Stimulated activated memory B cell treated with anti-CD40 and anti-IgM and Interleukin-4, amounts not matched to agents 10 μg/mL and 1 μg/mL and 100 μg/mL, for 72 hours (primary cell): ENCODE data around the gene STON2.
A peak's percentile ranks its signal among the peaks of the same experiment; 100 is the strongest.

Experiments used
- ATAC-seq: fragments of 150-1000 bp; cut with Tn5 transposase; 2 replicates; pipeline ENCODE4 v1.10.0; 2021
- H3K27ac Mint-ChIP-seq: one replicate; pipeline ENCODE4 v1.8.0; 2022; ENCODE audit warnings: mild to moderate bottlenecking, mixed read lengths
- H3K27me3 Mint-ChIP-seq: one replicate; pipeline ENCODE4 v1.8.0; 2022; ENCODE audit warnings: mixed read lengths
- H3K36me3 Mint-ChIP-seq: one replicate; pipeline ENCODE4 v1.8.0; 2022; ENCODE audit warnings: mixed read lengths
- H3K4me1 Mint-ChIP-seq: one replicate; pipeline ENCODE4 v1.8.0; 2022; ENCODE audit warnings: mixed read lengths
- H3K4me3 Mint-ChIP-seq: one replicate; pipeline ENCODE4 v1.8.0; 2022; ENCODE audit warnings: mild to moderate bottlenecking, moderate library complexity, mixed read lengths
- H3K9me3 Mint-ChIP-seq: one replicate; pipeline ENCODE4 v1.8.0; 2022; ENCODE audit warnings: mixed read lengths

The STON2 gene

GRCh38 chr14:81312289-81312876 is 87.7 kb downstream of the STON2 start:
- Mint-ChIP-seq H3K27me3 (peaks cover 26% of the 10 kb centered on the region), H3K4me1 (peaks cover 9% of the 10 kb centered on the region), H3K36me3 (no peaks in the 10 kb centered on the region), H3K9me3 (peaks cover 3% of the 10 kb centered on the region), H3K4me3 (no peak overlapping the region), H3K27ac (no peak overlapping the region)
- no peak for ATAC-seq

GRCh38 chr14:81311778-81312177 is 88.3 kb downstream of the STON2 start:
- Mint-ChIP-seq H3K9me3 (no peaks in the 10 kb centered on the region), H3K27ac (no peak overlapping the region), H3K36me3 (no peaks in the 10 kb centered on the region), H3K27me3 (peaks cover 26% of the 10 kb centered on the region), H3K4me1 (peaks cover 9% of the 10 kb centered on the region), H3K4me3 (no peak overlapping the region)
- no peak for ATAC-seq

GRCh38 chr14:81311141-81311540 is 89.0 kb downstream of the STON2 start:
- Mint-ChIP-seq H3K36me3 (no peaks in the 10 kb centered on the region), H3K27ac (no peak overlapping the region), H3K4me1 (peaks cover 9% of the 10 kb centered on the region), H3K4me3 (no peak overlapping the region), H3K9me3 (no peaks in the 10 kb centered on the region), H3K27me3 (peaks cover 26% of the 10 kb centered on the region)
- no peak for ATAC-seq

- no peak for ATAC-seq
- Mint-ChIP-seq H3K9me3 (no peaks in the 10 kb centered on the region), H3K4me1 (peaks cover 9% of the 10 kb centered on the region), H3K4me3 (no peak overlapping the region), H3K36me3 (no peaks in the 10 kb centered on the region), H3K27me3 (peaks cover 26% of the 10 kb centered on the region), H3K27ac (no peak overlapping the region)
Observed at GRCh38 chr14:81310606-81311005, 89.5 kb downstream of the STON2 start.

- Mint-ChIP-seq H3K4me3 (no peak overlapping the region), H3K27ac (no peak overlapping the region), H3K27me3 (peaks cover 26% of the 10 kb centered on the region), H3K9me3 (no peaks in the 10 kb centered on the region), H3K36me3 (no peaks in the 10 kb centered on the region), H3K4me1 (peaks cover 9% of the 10 kb centered on the region)
- no peak for ATAC-seq
Observed at GRCh38 chr14:81309511-81309910, 90.6 kb downstream of the STON2 start.

GRCh38 chr14:81305743-81306142 is 94.4 kb downstream of the STON2 start:
- Mint-ChIP-seq H3K27ac (no peak overlapping the region), H3K36me3 (no peaks in the 10 kb centered on the region), H3K4me3 (no peak overlapping the region), H3K27me3 (peaks cover 4% of the 10 kb centered on the region), H3K4me1 (peaks cover 14% of the 10 kb centered on the region), H3K9me3 (no peaks in the 10 kb centered on the region)
- ATAC-seq, result no peak

GRCh38 chr14:81305065-81305464 is 95.1 kb downstream of the STON2 start:
- Mint-ChIP-seq H3K9me3 (no peaks in the 10 kb centered on the region), H3K27me3 (no peaks in the 10 kb centered on the region), H3K4me3 (no peak overlapping the region), H3K27ac (no peak overlapping the region), H3K36me3 (no peaks in the 10 kb centered on the region), H3K4me1 (peaks cover 14% of the 10 kb centered on the region)
- no peak for ATAC-seq

GRCh38 chr14:81303258-81303935 is 96.7 kb downstream of the STON2 start:
- ATAC-seq, result peak; percentile 78
- Mint-ChIP-seq H3K27ac (no peak overlapping the region), H3K36me3 (no peaks in the 10 kb centered on the region)

GRCh38 chr14:81302638-81303037 is 97.5 kb downstream of the STON2 start:
- Mint-ChIP-seq H3K4me1 (peaks cover 14% of the 10 kb centered on the region), H3K27ac (no peak overlapping the region), H3K36me3 (no peaks in the 10 kb centered on the region), H3K9me3 (no peaks in the 10 kb centered on the region), H3K27me3 (no peaks in the 10 kb centered on the region), H3K4me3 (no peak overlapping the region)
- peak; percentile 21 for ATAC-seq

More at GRCh38 chr14:81303258-81303935, 96.7 kb downstream of the STON2 start:
- Mint-ChIP-seq H3K27me3 (no peaks in the 10 kb centered on the region), H3K9me3 (no peaks in the 10 kb centered on the region), H3K4me1 (peaks cover 14% of the 10 kb centered on the region), H3K4me3 (no peak overlapping the region)

- ATAC-seq, result no peak
- Mint-ChIP-seq H3K27ac (no peak overlapping the region), H3K27me3 (no peaks in the 10 kb centered on the region), H3K36me3 (no peaks in the 10 kb centered on the region), H3K4me1 (peaks cover 14% of the 10 kb centered on the region), H3K9me3 (no peaks in the 10 kb centered on the region), H3K4me3 (no peak overlapping the region)
Observed at GRCh38 chr14:81301813-81302212, 98.3 kb downstream of the STON2 start.

GRCh38 chr14:81301371-81301770 is 98.8 kb downstream of the STON2 start:
- Mint-ChIP-seq H3K27me3 (no peaks in the 10 kb centered on the region), H3K36me3 (no peaks in the 10 kb centered on the region), H3K9me3 (no peaks in the 10 kb centered on the region), H3K4me1 (peaks cover 14% of the 10 kb centered on the region), H3K4me3 (no peak overlapping the region), H3K27ac (no peak overlapping the region)
- ATAC-seq, result no peak

GRCh38 chr14:81298911-81299310 is 101.2 kb downstream of the STON2 start:
- Mint-ChIP-seq H3K36me3 (no peaks in the 10 kb centered on the region), H3K4me1 (peaks cover 11% of the 10 kb centered on the region), H3K9me3 (no peaks in the 10 kb centered on the region), H3K27me3 (peaks cover under 1% of the 10 kb centered on the region), H3K27ac (no peak overlapping the region), H3K4me3 (no peak overlapping the region)
- ATAC-seq, result no peak

GRCh38 chr14:81298122-81298521 is 102.0 kb downstream of the STON2 start:
- H3K4me1 Mint-ChIP-seq, result peaks cover 6% of the 10 kb centered on the region
- H3K27ac Mint-ChIP-seq, result no peak overlapping the region
- no peaks in the 10 kb centered on the region for H3K9me3 Mint-ChIP-seq
- H3K27me3 Mint-ChIP-seq, result peaks cover 9% of the 10 kb centered on the region
- no peak for ATAC-seq
- H3K36me3 Mint-ChIP-seq, result no peaks in the 10 kb centered on the region
- no peak overlapping the region for H3K4me3 Mint-ChIP-seq

GRCh38 chr14:81295958-81296923 is 103.9 kb downstream of the STON2 start:
- no peaks in the 10 kb centered on the region for H3K4me1 Mint-ChIP-seq
- H3K9me3 Mint-ChIP-seq, result no peaks in the 10 kb centered on the region
- ATAC-seq, result no peak
- no peak overlapping the region for H3K4me3 Mint-ChIP-seq
- peaks cover 9% of the 10 kb centered on the region for H3K27me3 Mint-ChIP-seq
- no peaks in the 10 kb centered on the region for H3K36me3 Mint-ChIP-seq
- no peak overlapping the region for H3K27ac Mint-ChIP-seq

GRCh38 chr14:81289516-81289915 is 110.6 kb downstream of the STON2 start:
- no peak overlapping the region for H3K4me3 Mint-ChIP-seq
- no peak for ATAC-seq
- no peaks in the 10 kb centered on the region for H3K36me3 Mint-ChIP-seq
- no peaks in the 10 kb centered on the region for H3K9me3 Mint-ChIP-seq
- H3K4me1 Mint-ChIP-seq, result no peaks in the 10 kb centered on the region
- H3K27me3 Mint-ChIP-seq, result peaks cover 26% of the 10 kb centered on the region
- H3K27ac Mint-ChIP-seq, result no peak overlapping the region
